Tibial nerve (tissue), 3 donors: ENCODE data around the gene ZNF599.

Source experiments
- POLR2A ChIP-seq, 2 donors: fragments of 450-650 bp; IDR thresholded peaks; one replicate each; pipeline ENCODE4 v1.6.1; 2017; ENCODE audit warnings: antibody characterized with exemption in 2 of 2, mild to moderate bottlenecking in 2 of 2, moderate library complexity in 2 of 2
- TF ChIP-seq, protein P1 (sequence below), 5 experiments: fragments of 200-600 bp in 3 of 5; fragments of 450-650 bp in 2 of 5; sonication (generic) in 3 of 5; IDR thresholded peaks; one replicate each; pipeline ENCODE4 v1.5.1; 2016 to 2019; ENCODE audit warnings: antibody characterized with exemption in 5 of 5, mild to moderate bottlenecking in 3 of 5, moderate library complexity in 2 of 5

DNA sequence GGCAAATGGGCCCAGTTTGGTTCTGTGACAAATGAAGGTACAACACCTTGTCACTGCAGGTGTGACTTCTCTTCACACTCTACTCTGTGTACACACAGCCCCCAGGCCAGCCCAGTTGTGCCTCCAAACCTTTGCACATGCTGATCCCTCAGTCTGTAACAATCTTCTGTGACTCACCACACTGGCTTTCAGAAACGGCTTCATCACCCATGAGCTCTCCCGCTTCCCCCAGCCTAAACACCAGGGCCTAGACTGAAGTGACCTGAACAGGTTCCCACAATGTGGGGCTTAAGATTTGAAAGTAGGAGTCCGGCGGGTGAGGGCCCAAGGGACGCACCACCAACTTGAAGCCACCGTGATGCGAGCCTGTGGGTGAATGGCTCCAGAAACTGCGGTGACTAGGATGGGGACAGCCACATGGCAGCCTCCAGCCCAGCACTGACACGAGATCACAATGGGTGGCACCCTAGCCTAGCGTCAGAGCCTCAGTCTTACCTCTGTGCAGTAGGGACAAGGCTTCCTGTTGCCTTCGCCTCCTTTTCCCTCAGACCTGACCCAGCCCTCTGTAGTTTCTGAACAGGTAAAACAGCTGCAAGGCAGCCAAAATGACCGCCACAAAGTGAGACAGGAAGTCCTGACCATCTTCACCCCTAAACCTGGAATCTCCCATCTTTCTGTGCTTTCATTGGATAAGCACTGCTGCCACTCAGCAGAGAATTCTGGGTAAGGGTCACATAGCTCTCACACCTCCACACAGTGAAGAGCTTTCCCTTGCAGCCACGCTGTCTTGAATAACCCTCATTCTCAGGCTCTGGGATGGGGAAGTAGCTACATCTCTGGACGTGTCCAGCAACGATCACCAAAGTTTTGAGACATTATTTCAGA, 34.2 kb upstream of the ZNF599 start:
- TF ChIP-seq, protein P1, sequence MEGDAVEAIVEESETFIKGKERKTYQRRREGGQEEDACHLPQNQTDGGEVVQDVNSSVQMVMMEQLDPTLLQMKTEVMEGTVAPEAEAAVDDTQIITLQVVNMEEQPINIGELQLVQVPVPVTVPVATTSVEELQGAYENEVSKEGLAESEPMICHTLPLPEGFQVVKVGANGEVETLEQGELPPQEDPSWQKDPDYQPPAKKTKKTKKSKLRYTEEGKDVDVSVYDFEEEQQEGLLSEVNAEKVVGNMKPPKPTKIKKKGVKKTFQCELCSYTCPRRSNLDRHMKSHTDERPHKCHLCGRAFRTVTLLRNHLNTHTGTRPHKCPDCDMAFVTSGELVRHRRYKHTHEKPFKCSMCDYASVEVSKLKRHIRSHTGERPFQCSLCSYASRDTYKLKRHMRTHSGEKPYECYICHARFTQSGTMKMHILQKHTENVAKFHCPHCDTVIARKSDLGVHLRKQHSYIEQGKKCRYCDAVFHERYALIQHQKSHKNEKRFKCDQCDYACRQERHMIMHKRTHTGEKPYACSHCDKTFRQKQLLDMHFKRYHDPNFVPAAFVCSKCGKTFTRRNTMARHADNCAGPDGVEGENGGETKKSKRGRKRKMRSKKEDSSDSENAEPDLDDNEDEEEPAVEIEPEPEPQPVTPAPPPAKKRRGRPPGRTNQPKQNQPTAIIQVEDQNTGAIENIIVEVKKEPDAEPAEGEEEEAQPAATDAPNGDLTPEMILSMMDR (IDR thresholded peaks at IDR 0.05): no peak
- no peak for TF ChIP-seq POLR2A (IDR thresholded peaks at IDR 0.05)
